DOHH2 (cell line): Measurements from ENCODE around the gene FBXL2.

Experiments
- H3F3A ChIP-seq: fragments of 200-600 bp; sonication (generic), shearing (Covaris generic); 2 replicates; pipeline ENCODE4 v1.6.0; 2016; ENCODE audit warnings: antibody characterized with exemption, mild to moderate bottlenecking; ENCODE audit not compliant: control insufficient read depth, insufficient read depth
- H3K27ac ChIP-seq: fragments of 200-600 bp; sonication (generic); 2 replicates; pipeline ENCODE4 v1.5.1; 2014; ENCODE audit warnings: low read depth, mild to moderate bottlenecking, low read length, moderate library complexity
- H3K27me3 ChIP-seq: fragments of 200-600 bp; sonication (generic); 2 replicates; pipeline ENCODE4 v1.6.1; 2014; ENCODE audit warnings: mild to moderate bottlenecking, low read length, mixed read lengths; ENCODE audit not compliant: control insufficient read depth
- H3K36me3 ChIP-seq: fragments of 200-600 bp; sonication (generic); 2 replicates; pipeline ENCODE4 v1.6.1; 2014; ENCODE audit warnings: mild to moderate bottlenecking, low read length, moderate library complexity, mixed read lengths; ENCODE audit not compliant: control insufficient read depth
- H3K4me1 ChIP-seq: fragments of 200-600 bp; sonication (generic); 2 replicates; pipeline ENCODE4 v1.6.1; 2014; ENCODE audit warnings: mild to moderate bottlenecking, low read length, mixed read lengths; ENCODE audit not compliant: control insufficient read depth
- H3K4me2 ChIP-seq: fragments of 200-600 bp; sonication (generic); 2 replicates; pipeline ENCODE4 v1.6.0; 2014; ENCODE audit warnings: mild to moderate bottlenecking, low read length, moderate library complexity
- H3K4me3 ChIP-seq: fragments of 200-600 bp; sonication (generic); 2 replicates; pipeline ENCODE4 v1.5.1; 2014; ENCODE audit warnings: mild to moderate bottlenecking, low read length, mixed read lengths
- H3K79me2 ChIP-seq: fragments of 200-600 bp; sonication (generic); 2 replicates; pipeline ENCODE4 v1.6.1; 2014; ENCODE audit warnings: mild to moderate bottlenecking, low read length, mixed read lengths; ENCODE audit not compliant: control insufficient read depth
- H3K9me2 ChIP-seq: fragments of 200-600 bp; sonication (generic); replicated peaks from 2 replicates; pipeline ENCODE4 v1.6.1; 2014; ENCODE audit warnings: mild to moderate bottlenecking, low read length, mixed read lengths; ENCODE audit not compliant: control insufficient read depth
- H3K9me3 ChIP-seq: fragments of 200-600 bp; sonication (generic); 2 replicates; pipeline ENCODE4 v1.6.1; 2014; ENCODE audit warnings: antibody characterized with exemption, low read length, mixed read lengths; ENCODE audit not compliant: control insufficient read depth, insufficient read depth
- H4K20me1 ChIP-seq: fragments of 200-600 bp; sonication (generic); 2 replicates; pipeline ENCODE4 v1.6.0; 2014; ENCODE audit warnings: low read depth, mild to moderate bottlenecking, antibody characterized with exemption, low read length, moderate library complexity; ENCODE audit not compliant: control insufficient read depth, insufficient read depth
- CTCF ChIP-seq: fragments of 200-600 bp; sonication (generic); IDR thresholded peaks from one replicate; pipeline ENCODE4 v1.5.1; 2014; ENCODE audit warnings: antibody characterized with exemption, mild to moderate bottlenecking, low read depth, low read length; ENCODE audit not compliant: poor library complexity, severe bottlenecking
- EZH2phosphoT487 ChIP-seq: fragments of 200-600 bp; sonication (generic); IDR thresholded peaks from 2 replicates; pipeline ENCODE4 v1.6.1; 2017; ENCODE audit warnings: borderline replicate concordance, mild to moderate bottlenecking, antibody characterized with exemption, low read length, moderate library complexity, mixed read lengths

FBXL2 gene

GRCh38 chr3:33430571-33430970 lies 153.3 kb downstream of the FBXL2 start:
- H3K4me2 ChIP-seq, result no peak overlapping the region
- no peaks in the 10 kb centered on the region for H3K9me2 ChIP-seq
- no peak overlapping the region for H3K27ac ChIP-seq
- TF ChIP-seq EZH2phosphoT487 (no peak), CTCF (no peak)
- peaks cover 99% of the 10 kb centered on the region for H3K79me2 ChIP-seq
- no peaks in the 10 kb centered on the region for H3F3A ChIP-seq
- H3K4me3 ChIP-seq, result no peak overlapping the region
- peaks cover 12% of the 10 kb centered on the region for H3K4me1 ChIP-seq
- H4K20me1 ChIP-seq, result peaks cover 11% of the 10 kb centered on the region; the same call in 1 of the 2 replicates
- no peaks in the 10 kb centered on the region for H3K9me3 ChIP-seq
- peaks cover 8% of the 10 kb centered on the region for H3K36me3 ChIP-seq
- no peaks in the 10 kb centered on the region for H3K27me3 ChIP-seq

GRCh38 chr3:33433843-33434242 lies 156.6 kb downstream of the FBXL2 start:
- Histone ChIP-seq H3K4me1 (peaks cover 38% of the 10 kb centered on the region), H3K9me2 (no peaks in the 10 kb centered on the region), H3K27me3 (no peaks in the 10 kb centered on the region), H3K9me3 (no peaks in the 10 kb centered on the region), H3K4me2 (no peak overlapping the region), H3K79me2 (peaks cover 100% of the 10 kb centered on the region), H3K36me3 (peaks cover 19% of the 10 kb centered on the region), H3K4me3 (no peak overlapping the region), H4K20me1 (peaks cover 40% of the 10 kb centered on the region), H3F3A (0 out of 2 replicates have a peak, but pooled peaks cover 3% of the 10 kb centered on the region), H3K27ac (no peak overlapping the region)
- TF ChIP-seq CTCF (no peak), EZH2phosphoT487 (no peak)
